Endothelial cell (in vitro differentiated cells): ENCODE results near the gene SIL1. TPM values are rescaled to one million over a fixed set of nuclear protein-coding genes. Genes with fewer than 3 reads are reported as not detected.

Experiments used
- DNase-seq: peaks from one replicate; pipeline ENCODE4 v3.0.0; 2021; ENCODE audit warnings: low spot score
- H3K27ac Mint-ChIP-seq: one replicate; pipeline ENCODE4 v1.8.0; 2021; ENCODE audit warnings: mixed read lengths, inconsistent platforms; ENCODE audit not compliant: unreplicated experiment
- H3K27me3 Mint-ChIP-seq: one replicate; pipeline ENCODE4 v1.8.0; 2021; ENCODE audit warnings: mild to moderate bottlenecking, moderate library complexity, mixed read lengths, inconsistent platforms; ENCODE audit not compliant: unreplicated experiment
- H3K36me3 Mint-ChIP-seq: one replicate; pipeline ENCODE4 v1.8.0; 2021; ENCODE audit warnings: mild to moderate bottlenecking, low read depth, mixed read lengths, inconsistent platforms; ENCODE audit not compliant: unreplicated experiment
- H3K4me1 Mint-ChIP-seq: one replicate; pipeline ENCODE4 v1.8.0; 2021; ENCODE audit warnings: mild to moderate bottlenecking, mixed read lengths, inconsistent platforms; ENCODE audit not compliant: unreplicated experiment
- H3K4me3 Mint-ChIP-seq: one replicate; pipeline ENCODE4 v1.8.0; 2021; ENCODE audit warnings: mild to moderate bottlenecking, mixed read lengths, inconsistent platforms; ENCODE audit not compliant: unreplicated experiment
- H3K9me3 Mint-ChIP-seq: one replicate; pipeline ENCODE4 v1.8.0; 2021; ENCODE audit warnings: mixed read lengths, inconsistent platforms; ENCODE audit not compliant: unreplicated experiment
- total RNA-seq: library from RNA; stranded (reverse); fragmentation: NEBNext Ultra II Directional; extraction: Animal tissue kit (Norgen Biotek cat#: 25700); gene quantifications from one replicate; pipeline ENCODE4 v1.2.1, GENCODE V29; 2021; ENCODE audit not compliant: unreplicated experiment
- TF ChIP-seq, protein P1 (sequence below): fragments of 200-600 bp; sonication (generic); IDR thresholded peaks from one replicate; pipeline ENCODE4 v1.5.0; 2021; ENCODE audit warnings: antibody characterized with exemption; ENCODE audit not compliant: unreplicated experiment

The SIL1 gene
- total RNA-seq, 1 donor from 2014 or later = 35.6 TPM

DNA sequence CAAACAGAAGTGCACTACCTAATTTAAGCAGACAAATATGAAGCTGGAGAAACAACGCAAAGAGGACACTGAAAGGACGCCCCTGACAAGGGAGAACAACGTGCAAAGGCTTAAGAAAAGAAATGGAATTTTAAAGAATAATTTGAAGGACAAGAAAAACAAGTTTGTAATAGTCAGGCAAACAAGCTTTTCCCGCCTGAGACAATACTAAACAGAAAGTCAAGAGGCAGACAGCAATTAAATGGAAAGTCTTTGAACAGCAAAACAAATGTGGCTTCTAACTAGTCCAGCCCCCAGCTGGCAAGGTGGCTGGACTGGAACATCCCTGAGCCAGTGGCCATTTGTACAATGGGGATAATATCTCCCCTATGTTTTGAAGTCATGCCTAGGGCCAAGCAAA is 63.3 kb downstream of the SIL1 start:
- no peak for DNase-seq
- H3K27me3 Mint-ChIP-seq = peaks cover 2% of the 10 kb centered on the region
- TF ChIP-seq, protein P1, sequence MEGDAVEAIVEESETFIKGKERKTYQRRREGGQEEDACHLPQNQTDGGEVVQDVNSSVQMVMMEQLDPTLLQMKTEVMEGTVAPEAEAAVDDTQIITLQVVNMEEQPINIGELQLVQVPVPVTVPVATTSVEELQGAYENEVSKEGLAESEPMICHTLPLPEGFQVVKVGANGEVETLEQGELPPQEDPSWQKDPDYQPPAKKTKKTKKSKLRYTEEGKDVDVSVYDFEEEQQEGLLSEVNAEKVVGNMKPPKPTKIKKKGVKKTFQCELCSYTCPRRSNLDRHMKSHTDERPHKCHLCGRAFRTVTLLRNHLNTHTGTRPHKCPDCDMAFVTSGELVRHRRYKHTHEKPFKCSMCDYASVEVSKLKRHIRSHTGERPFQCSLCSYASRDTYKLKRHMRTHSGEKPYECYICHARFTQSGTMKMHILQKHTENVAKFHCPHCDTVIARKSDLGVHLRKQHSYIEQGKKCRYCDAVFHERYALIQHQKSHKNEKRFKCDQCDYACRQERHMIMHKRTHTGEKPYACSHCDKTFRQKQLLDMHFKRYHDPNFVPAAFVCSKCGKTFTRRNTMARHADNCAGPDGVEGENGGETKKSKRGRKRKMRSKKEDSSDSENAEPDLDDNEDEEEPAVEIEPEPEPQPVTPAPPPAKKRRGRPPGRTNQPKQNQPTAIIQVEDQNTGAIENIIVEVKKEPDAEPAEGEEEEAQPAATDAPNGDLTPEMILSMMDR = no peak
- peaks cover 37% of the 10 kb centered on the region for H3K4me1 Mint-ChIP-seq
- no peak overlapping the region for H3K27ac Mint-ChIP-seq
- no peaks in the 10 kb centered on the region for H3K9me3 Mint-ChIP-seq
- H3K36me3 Mint-ChIP-seq = no peaks in the 10 kb centered on the region
- no peak overlapping the region for H3K4me3 Mint-ChIP-seq

DNA sequence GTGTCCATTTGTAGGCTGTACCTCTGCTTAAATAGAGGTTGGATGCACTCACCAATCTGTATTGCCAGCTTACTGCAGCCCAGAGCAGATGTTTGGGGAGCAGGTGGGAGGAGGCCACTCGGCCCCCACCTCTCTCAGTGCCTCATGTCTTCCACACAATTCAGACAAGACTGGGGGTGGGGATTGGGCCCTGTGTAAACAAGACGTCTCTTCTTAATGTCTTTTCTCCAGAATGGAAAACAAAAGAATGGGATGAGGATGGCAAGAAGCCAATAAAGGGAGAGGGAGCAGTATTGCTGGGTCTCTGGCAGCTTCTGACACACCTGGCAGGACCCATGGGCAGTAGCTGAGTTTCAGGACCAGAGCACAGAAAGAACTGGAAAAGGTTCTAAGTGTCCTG is 64.9 kb downstream of the SIL1 start:
- peaks cover 32% of the 10 kb centered on the region for H3K4me1 Mint-ChIP-seq
- no peak overlapping the region for H3K4me3 Mint-ChIP-seq
- DNase-seq = no peak
- no peaks in the 10 kb centered on the region for H3K9me3 Mint-ChIP-seq
- TF ChIP-seq, protein P1 = no peak
- no peak overlapping the region for H3K27ac Mint-ChIP-seq
- no peaks in the 10 kb centered on the region for H3K36me3 Mint-ChIP-seq
- peaks cover 2% of the 10 kb centered on the region for H3K27me3 Mint-ChIP-seq

DNA sequence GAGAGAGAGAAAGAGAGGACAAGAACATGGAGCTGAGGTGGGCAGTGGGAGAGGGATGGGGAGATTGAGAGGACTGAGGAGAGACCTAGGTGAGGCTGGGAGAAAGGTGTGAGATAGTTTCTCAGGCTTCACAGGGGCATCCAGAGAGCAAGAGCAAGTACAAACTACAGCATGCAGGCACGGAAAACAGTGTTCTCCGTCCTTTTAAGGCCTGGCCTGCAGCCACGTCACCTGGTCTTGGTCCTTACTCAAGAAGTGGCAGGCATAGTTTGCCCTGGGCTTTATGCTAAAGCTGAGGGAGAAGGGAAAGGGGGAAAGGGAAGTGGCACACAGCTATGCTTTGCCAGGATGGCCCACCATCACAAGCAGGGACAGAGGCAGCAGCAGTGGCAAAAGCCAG is 65.7 kb downstream of the SIL1 start:
- no peak for DNase-seq
- H3K36me3 Mint-ChIP-seq = peaks cover 4% of the 10 kb centered on the region
- H3K4me1 Mint-ChIP-seq = peaks cover 26% of the 10 kb centered on the region
- no peaks in the 10 kb centered on the region for H3K9me3 Mint-ChIP-seq
- no peak overlapping the region for H3K4me3 Mint-ChIP-seq
- no peak overlapping the region for H3K27ac Mint-ChIP-seq
- TF ChIP-seq, protein P1 = no peak
- H3K27me3 Mint-ChIP-seq = peaks cover 1% of the 10 kb centered on the region

GRCh38 chr5:139131921-139132432 is 66.2 kb downstream of the SIL1 start:
- no peak for DNase-seq
- Mint-ChIP-seq H3K9me3 (no peaks in the 10 kb centered on the region), H3K4me1 (peaks cover 23% of the 10 kb centered on the region), H3K36me3 (peaks cover 4% of the 10 kb centered on the region), H3K4me3 (no peak overlapping the region), H3K27ac (peak overlapping the region; percentile 45), H3K27me3 (peaks cover 1% of the 10 kb centered on the region)
- TF ChIP-seq, protein P1 = no peak

- TF ChIP-seq, protein P1 = no peak
- Mint-ChIP-seq H3K9me3 (no peaks in the 10 kb centered on the region), H3K4me3 (no peak overlapping the region), H3K36me3 (peaks cover 4% of the 10 kb centered on the region), H3K4me1 (peaks cover 22% of the 10 kb centered on the region), H3K27ac (no peak overlapping the region), H3K27me3 (peaks cover 1% of the 10 kb centered on the region)
- DNase-seq = no peak
These were observed 66.7 kb downstream of the SIL1 start for GRCh38 chr5:139131465-139131864.
